Esophagus muscularis mucosa (tissue), 4 donors: ENCODE data around the gene NDUFC2. TPM values are rescaled to one million over a fixed set of nuclear protein-coding genes. Genes with fewer than 3 reads are reported as not detected.

Source experiments
- DNase-seq: peaks from one replicate; pipeline ENCODE4 v3.0.0-alpha.2; 2017; ENCODE audit errors: extremely low spot score
- H3K27ac ChIP-seq, 4 donors: fragments of 200-600 bp; sonication (generic); replicated peaks in 1 of 4; 1 replicate in 3 of 4; 2 replicates in 1 of 4; pipeline ENCODE4 v1.5.1; 2016 to 2019; ENCODE audit warnings: mild to moderate bottlenecking in 1 of 4
- H3K27me3 ChIP-seq, 4 donors: fragments of 200-600 bp; sonication (generic); one replicate each; pipeline versions ENCODE4 v1.5.1 to v1.6.0; 2016 to 2019
- H3K36me3 ChIP-seq, 4 donors: fragments of 200-600 bp; sonication (generic); one replicate each; pipeline ENCODE4 v1.5.1; 2016 to 2019
- H3K4me1 ChIP-seq, 4 donors: fragments of 200-600 bp; sonication (generic); one replicate each; pipeline ENCODE4 v1.5.1; 2016 to 2019
- H3K4me3 ChIP-seq, 4 donors: fragments of 200-600 bp; sonication (generic); 1 replicate in 2 of 4; 2 replicates in 2 of 4; pipeline ENCODE4 v1.5.1; 2016 to 2019; ENCODE audit warnings: mild to moderate bottlenecking in 4 of 4, moderate library complexity in 1 of 4
- H3K9me3 ChIP-seq, 4 donors: fragments of 200-600 bp; sonication (generic); 1 replicate in 3 of 4; 2 replicates in 1 of 4; pipeline ENCODE4 v1.5.1; 2016 to 2019
- EP300 ChIP-seq: sonication (generic); formaldehyde crosslinking; IDR thresholded peaks from one replicate; pipeline ENCODE4 v1.6.1; 2017; ENCODE audit warnings: antibody characterized with exemption
- POLR2A ChIP-seq: fragments of 450-650 bp; IDR thresholded peaks from one replicate; pipeline ENCODE4 v1.6.1; 2017; ENCODE audit warnings: antibody characterized with exemption, moderate library complexity, mild to moderate bottlenecking, low read depth
- POLR2AphosphoS5 ChIP-seq, 2 donors: sonication (generic); formaldehyde crosslinking; IDR thresholded peaks; one replicate each; pipeline ENCODE4 v1.6.1; 2017; ENCODE audit warnings: antibody characterized with exemption in 2 of 2
- WGBS: methylation state at CpG from one replicate; pipeline ENCODE4 v1.1.5; 2018; 5-methylcytosine and 5-hydroxymethylcytosine counted together
- intact Hi-C: fragments of 100-400 bp; cut with DNase I; formaldehyde crosslinking; loops from one replicate; pipeline ENCODE4 v1.15.1; 2023
- total RNA-seq, 4 donors: library from RNA; depleted of rRNA; stranded (reverse); fragments of >200 nt; gene quantifications; one replicate each; pipeline versions ENCODE4 v1.1.0 to v1.2.1, GENCODE V29; 2016
- TF ChIP-seq, protein P1 (sequence below), 3 experiments: fragments of 200-600 bp in 2 of 3; fragments of 450-650 bp in 1 of 3; sonication (generic) in 2 of 3; IDR thresholded peaks; one replicate each; pipeline ENCODE4 v1.5.1; 2017 to 2019; ENCODE audit warnings: antibody characterized with exemption in 3 of 3, mild to moderate bottlenecking in 2 of 3, moderate library complexity in 1 of 3

The NDUFC2 gene
- total RNA-seq, 4 donors from 2014 or later = 65.1 to 116 (median 91.1) TPM

DNA sequence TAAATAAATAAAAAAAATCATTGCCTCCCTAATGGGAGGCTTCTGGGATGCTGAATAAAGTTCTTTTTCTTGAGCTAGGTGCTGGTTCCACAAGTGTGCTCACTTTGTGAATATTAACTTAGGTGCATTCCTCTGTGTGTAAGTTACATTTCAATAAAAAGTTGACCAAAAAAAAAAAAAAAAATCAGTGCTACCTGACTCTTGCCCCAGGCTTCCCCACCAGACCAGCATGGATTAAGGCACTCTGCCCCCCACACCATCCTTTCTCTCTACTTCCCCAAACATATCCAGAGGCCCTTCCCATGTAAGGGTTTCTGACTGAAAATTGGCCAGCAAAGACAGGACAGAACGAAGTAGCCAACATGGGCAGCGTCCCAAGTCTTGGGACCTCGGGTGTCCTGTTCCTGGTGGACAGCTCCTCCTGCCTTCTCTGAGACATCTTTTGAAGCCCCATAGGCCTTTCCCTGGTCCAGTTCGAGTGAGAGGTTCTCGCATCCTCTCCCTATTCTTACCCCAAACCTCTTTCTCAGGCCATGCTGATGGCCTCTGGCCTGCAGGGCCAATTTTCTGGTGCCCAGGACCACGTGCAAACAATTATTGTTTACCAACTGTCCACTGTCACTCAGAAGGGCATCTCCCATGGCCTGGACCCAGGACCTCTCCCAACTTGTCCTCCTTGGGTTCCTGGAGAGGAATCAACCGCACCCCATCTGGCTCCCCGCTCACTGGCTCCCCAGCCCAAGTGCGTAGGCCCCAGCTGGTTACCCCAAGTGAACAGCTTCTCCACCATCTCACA, 41.6 kb downstream of the NDUFC2 start:
- no peak for TF ChIP-seq POLR2A
- TF ChIP-seq, protein P1, sequence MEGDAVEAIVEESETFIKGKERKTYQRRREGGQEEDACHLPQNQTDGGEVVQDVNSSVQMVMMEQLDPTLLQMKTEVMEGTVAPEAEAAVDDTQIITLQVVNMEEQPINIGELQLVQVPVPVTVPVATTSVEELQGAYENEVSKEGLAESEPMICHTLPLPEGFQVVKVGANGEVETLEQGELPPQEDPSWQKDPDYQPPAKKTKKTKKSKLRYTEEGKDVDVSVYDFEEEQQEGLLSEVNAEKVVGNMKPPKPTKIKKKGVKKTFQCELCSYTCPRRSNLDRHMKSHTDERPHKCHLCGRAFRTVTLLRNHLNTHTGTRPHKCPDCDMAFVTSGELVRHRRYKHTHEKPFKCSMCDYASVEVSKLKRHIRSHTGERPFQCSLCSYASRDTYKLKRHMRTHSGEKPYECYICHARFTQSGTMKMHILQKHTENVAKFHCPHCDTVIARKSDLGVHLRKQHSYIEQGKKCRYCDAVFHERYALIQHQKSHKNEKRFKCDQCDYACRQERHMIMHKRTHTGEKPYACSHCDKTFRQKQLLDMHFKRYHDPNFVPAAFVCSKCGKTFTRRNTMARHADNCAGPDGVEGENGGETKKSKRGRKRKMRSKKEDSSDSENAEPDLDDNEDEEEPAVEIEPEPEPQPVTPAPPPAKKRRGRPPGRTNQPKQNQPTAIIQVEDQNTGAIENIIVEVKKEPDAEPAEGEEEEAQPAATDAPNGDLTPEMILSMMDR (IDR thresholded peaks at IDR 0.05) = no peak
- no peak for TF ChIP-seq POLR2AphosphoS5 (IDR thresholded peaks at IDR 0.05)
- TF ChIP-seq EP300 = no peak
- whole genome bisulfite sequencing = 89% methylated on average over 9 of the region's 9 CpGs
- Histone ChIP-seq H3K4me3 (no peak overlapping the region), H3K4me1 (peaks cover 9 to 19% (median 17%) of the 10 kb centered on the region in 4 donors), H3K27ac (no peak overlapping the region), H3K9me3 (no peaks in the 10 kb centered on the region), H3K36me3 (no peaks in the 10 kb centered on the region), H3K27me3 (no peaks in the 10 kb centered on the region)
- intact Hi-C loops = no loop called here
- no peak for DNase-seq

DNA sequence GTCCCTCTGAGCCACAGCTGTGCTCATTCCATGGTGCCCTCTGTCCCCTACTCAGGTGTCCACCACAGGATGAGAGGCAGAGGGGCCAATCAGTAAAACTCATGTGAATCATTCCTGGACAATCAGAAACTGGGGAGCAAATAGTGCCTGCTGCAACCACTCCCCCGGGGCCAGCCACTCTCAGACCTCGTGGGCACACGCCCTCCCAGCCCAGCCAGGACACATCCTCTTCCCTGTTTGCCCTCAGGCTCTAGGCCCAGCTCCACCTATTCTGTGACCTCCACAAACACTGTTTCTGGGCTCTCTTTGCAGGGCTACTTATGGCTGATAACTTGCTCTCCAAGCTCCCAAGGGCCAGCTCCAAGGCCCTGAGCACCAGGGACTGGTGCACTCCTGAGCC, 42.6 kb downstream of the NDUFC2 start:
- TF ChIP-seq EP300 = no peak
- no peak for TF ChIP-seq POLR2AphosphoS5 (IDR thresholded peaks at IDR 0.05)
- TF ChIP-seq, protein P1 (IDR thresholded peaks at IDR 0.05) = no peak
- no peak for TF ChIP-seq POLR2A
- H3K9me3 ChIP-seq = no peaks in the 10 kb centered on the region
- no peak overlapping the region for H3K4me3 ChIP-seq
- 46% methylated on average over 3 of the region's 3 CpGs for WGBS
- DNase-seq = no peak
- H3K36me3 ChIP-seq = no peaks in the 10 kb centered on the region
- intact Hi-C loops = no loop called here
- H3K4me1 ChIP-seq = peaks cover 9 to 19% (median 18%) of the 10 kb centered on the region in 4 donors
- H3K27me3 ChIP-seq = no peaks in the 10 kb centered on the region
- no peak overlapping the region for H3K27ac ChIP-seq

DNA sequence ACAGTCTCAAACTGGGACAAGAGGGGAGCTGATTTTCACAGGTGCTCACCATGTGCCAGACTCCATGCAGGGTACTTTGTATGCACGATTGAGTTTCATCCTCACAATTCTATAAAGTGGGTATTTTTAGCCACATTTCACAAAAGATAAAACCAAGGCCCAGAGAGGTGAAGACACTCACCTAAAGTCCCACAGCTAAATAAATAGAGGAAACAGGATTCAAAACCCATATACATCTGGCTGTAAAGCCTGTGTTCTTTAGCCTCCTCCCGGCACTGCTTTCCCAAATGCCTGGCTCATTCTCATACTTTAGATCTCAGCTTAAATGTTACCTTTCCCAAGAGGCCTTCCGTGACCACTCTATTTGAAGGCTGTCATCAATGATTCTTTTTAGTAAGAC, 43.3 kb downstream of the NDUFC2 start:
- intact Hi-C loops = no loop called here
- Histone ChIP-seq H3K9me3 (no peaks in the 10 kb centered on the region), H3K4me3 (no peak overlapping the region), H3K4me1 (peaks cover 9 to 20% (median 18%) of the 10 kb centered on the region in 4 donors), H3K36me3 (no peaks in the 10 kb centered on the region), H3K27ac (no peak overlapping the region), H3K27me3 (no peaks in the 10 kb centered on the region)
- TF ChIP-seq POLR2A = no peak
- TF ChIP-seq, protein P1 (IDR thresholded peaks at IDR 0.05) = no peak
- TF ChIP-seq POLR2AphosphoS5 (IDR thresholded peaks at IDR 0.05) = no peak
- no peak for TF ChIP-seq EP300
- no peak for DNase-seq
- 83% methylated on average over 3 of the region's 3 CpGs for WGBS

DNA sequence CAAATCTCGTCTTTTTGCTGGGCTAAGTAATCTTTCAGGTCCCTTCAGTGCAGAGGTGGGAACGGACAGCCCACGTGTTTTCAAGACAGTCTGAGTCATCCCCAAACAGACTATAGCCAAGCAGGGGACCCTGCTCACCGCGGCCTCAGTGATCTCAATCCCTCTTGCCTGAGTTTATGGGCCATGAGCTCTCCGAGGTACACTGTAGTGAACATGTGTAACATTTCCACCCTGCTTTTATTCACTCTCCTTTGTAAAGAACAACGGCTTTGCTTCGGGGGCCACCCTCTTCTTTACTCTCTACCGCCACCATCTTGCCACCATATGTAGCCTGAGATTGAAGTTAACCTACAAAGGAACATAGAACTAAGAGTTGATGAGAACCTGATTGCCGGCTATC, 45.0 kb downstream of the NDUFC2 start:
- intact Hi-C loops = no loop called here
- no peak overlapping the region for H3K27ac ChIP-seq
- H3K9me3 ChIP-seq = no peaks in the 10 kb centered on the region
- peaks cover 8 to 16% (median 14%) of the 10 kb centered on the region in 4 donors for H3K4me1 ChIP-seq
- no peak for TF ChIP-seq POLR2AphosphoS5 (IDR thresholded peaks at IDR 0.05)
- TF ChIP-seq, protein P1 (IDR thresholded peaks at IDR 0.05) = no peak
- no peak overlapping the region for H3K4me3 ChIP-seq
- no peaks in the 10 kb centered on the region for H3K36me3 ChIP-seq
- no peaks in the 10 kb centered on the region for H3K27me3 ChIP-seq
- no peak for DNase-seq
- 85% methylated on average over 10 of the region's 10 CpGs for WGBS

DNA sequence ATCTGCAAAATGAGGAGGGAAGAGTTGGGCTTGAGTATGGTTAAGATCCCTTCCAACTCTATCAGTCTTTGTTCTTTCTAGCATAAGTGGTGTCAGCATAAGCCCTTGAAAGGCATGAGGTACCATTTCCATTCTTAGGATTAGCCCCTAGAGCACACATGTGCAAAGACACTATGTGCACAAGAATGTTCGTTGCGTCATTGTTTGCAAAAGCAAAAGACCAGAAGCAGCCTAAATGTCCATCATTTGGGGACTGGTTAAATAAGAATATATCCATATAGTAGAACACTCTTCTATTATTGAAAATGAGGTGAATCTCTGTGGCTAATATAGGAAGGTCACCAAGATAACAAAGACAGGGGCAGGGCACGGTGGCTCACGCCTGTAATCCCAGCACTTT, 46.6 kb downstream of the NDUFC2 start:
- Histone ChIP-seq H3K9me3 (no peaks in the 10 kb centered on the region), H3K4me1 (peaks cover 8 to 13% (median 10%) of the 10 kb centered on the region in 4 donors), H3K4me3 (no peak overlapping the region), H3K27me3 (no peaks in the 10 kb centered on the region), H3K36me3 (no peaks in the 10 kb centered on the region), H3K27ac (no peak overlapping the region)
- TF ChIP-seq, protein P1 (IDR thresholded peaks at IDR 0.05) = no peak
- TF ChIP-seq POLR2A (no peak), EP300 (no peak), POLR2AphosphoS5 (IDR thresholded peaks at IDR 0.05) (no peak)
- 95% methylated on average over 4 of the region's 4 CpGs for WGBS
- intact Hi-C loops = no loop called here
- no peak for DNase-seq
